ENCODE results near the gene RNF20.

The RNF20 gene

DNA sequence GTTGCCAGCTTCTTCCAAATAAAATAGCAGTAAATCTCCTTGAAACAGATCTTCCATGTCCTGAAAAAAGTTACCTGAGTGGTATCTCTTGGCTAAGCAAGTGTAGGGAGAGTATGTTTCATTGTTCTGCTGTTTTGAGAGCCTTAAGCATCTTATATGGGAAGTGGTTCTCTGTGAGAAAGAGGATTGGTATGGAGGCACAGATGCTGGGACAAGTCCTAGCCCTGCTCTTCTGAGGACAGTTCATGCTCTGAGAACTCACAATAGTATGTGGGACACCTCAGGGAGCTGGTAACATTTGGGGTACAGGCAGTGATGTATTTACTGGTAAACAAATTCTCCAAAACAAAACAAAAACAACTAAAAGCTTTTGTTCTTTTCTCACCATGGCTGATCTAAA is 59.1 kb downstream of the RNF20 start:
- TF ChIP-seq HOXC10 (CRISPR knock-in tag; IDR thresholded peaks at IDR 0.05): no peak
- no peak for TF ChIP-seq KLF10 (tag by site-specific recombination; IDR thresholded peaks at IDR 0.05)
- TF ChIP-seq, protein P1, sequence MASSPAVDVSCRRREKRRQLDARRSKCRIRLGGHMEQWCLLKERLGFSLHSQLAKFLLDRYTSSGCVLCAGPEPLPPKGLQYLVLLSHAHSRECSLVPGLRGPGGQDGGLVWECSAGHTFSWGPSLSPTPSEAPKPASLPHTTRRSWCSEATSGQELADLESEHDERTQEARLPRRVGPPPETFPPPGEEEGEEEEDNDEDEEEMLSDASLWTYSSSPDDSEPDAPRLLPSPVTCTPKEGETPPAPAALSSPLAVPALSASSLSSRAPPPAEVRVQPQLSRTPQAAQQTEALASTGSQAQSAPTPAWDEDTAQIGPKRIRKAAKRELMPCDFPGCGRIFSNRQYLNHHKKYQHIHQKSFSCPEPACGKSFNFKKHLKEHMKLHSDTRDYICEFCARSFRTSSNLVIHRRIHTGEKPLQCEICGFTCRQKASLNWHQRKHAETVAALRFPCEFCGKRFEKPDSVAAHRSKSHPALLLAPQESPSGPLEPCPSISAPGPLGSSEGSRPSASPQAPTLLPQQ (tag by site-specific recombination; IDR thresholded peaks at IDR 0.05): no peak
- no peak for TF ChIP-seq ZNF449 (tag by site-specific recombination; IDR thresholded peaks at IDR 0.05)
- no peak for TF ChIP-seq ZNF776 (tag by site-specific recombination; IDR thresholded peaks at IDR 0.05; ENCODE audit: borderline replicate concordance)
- no peak for TF ChIP-seq ZNF311 (tag by site-specific recombination; IDR thresholded peaks at IDR 0.05; ENCODE audit: borderline replicate concordance)
- TF ChIP-seq KLF8 (tag by site-specific recombination; IDR thresholded peaks at IDR 0.05): no peak
- TF ChIP-seq, protein P2, sequence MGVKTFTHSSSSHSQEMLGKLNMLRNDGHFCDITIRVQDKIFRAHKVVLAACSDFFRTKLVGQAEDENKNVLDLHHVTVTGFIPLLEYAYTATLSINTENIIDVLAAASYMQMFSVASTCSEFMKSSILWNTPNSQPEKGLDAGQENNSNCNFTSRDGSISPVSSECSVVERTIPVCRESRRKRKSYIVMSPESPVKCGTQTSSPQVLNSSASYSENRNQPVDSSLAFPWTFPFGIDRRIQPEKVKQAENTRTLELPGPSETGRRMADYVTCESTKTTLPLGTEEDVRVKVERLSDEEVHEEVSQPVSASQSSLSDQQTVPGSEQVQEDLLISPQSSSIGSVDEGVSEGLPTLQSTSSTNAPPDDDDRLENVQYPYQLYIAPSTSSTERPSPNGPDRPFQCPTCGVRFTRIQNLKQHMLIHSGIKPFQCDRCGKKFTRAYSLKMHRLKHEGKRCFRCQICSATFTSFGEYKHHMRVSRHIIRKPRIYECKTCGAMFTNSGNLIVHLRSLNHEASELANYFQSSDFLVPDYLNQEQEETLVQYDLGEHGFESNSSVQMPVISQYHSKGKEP (tag by site-specific recombination; IDR thresholded peaks at IDR 0.05): no peak
- no peak for TF ChIP-seq HOXA7 (CRISPR knock-in tag; IDR thresholded peaks at IDR 0.05; ENCODE audit: borderline replicate concordance)
- no peak for TF ChIP-seq ZSCAN30 (tag by site-specific recombination; IDR thresholded peaks at IDR 0.05)
- TF ChIP-seq ZFP3 (tag by site-specific recombination; IDR thresholded peaks at IDR 0.05; ENCODE audit: low read depth): no peak
- no peak for TF ChIP-seq ZNF404 (tag by site-specific recombination; IDR thresholded peaks at IDR 0.05)
- TF ChIP-seq, protein P3, sequence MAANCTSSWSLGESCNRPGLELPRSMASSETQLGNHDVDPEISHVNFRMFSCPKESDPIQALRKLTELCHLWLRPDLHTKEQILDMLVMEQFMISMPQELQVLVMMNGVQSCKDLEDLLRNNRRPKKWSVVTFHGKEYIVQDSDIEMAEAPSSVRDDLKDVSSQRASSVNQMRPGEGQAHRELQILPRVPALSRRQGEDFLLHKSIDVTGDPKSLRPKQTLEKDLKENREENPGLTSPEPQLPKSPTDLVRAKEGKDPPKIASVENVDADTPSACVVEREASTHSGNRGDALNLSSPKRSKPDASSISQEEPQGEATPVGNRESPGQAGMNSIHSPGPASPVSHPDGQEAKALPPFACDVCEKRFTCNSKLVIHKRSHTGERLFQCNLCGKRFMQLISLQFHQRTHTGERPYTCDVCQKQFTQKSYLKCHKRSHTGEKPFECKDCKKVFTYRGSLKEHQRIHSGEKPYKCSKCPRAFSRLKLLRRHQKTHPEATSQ (tag by site-specific recombination; IDR thresholded peaks at IDR 0.05): no peak
- no peak for TF ChIP-seq BCL11B (tag by site-specific recombination; IDR thresholded peaks at IDR 0.05; ENCODE audit: low read depth)
- TF ChIP-seq ZNF548 (tag by site-specific recombination; IDR thresholded peaks at IDR 0.05): no peak
- no peak for TF ChIP-seq ZNF157 (tag by site-specific recombination; IDR thresholded peaks at IDR 0.05)
- Histone ChIP-seq H3K4me3 (ENCODE audit: low read depth, low read length) (no peak overlapping the region), H3K9me3 (ENCODE audit: control insufficient read depth, insufficient read depth, low read depth, low read length) (no peaks in the 10 kb centered on the region), H3K36me3 (ENCODE audit: control insufficient read depth in 2 of 2, insufficient read depth in 1 of 2, low read length in 2 of 2) (no peaks in the 10 kb centered on the region), H3K27ac (ENCODE audit: extremely low read depth, low read depth, low read length) (no peak overlapping the region), H3K4me1 (ENCODE audit: control insufficient read depth, insufficient read depth, low read length) (no peaks in the 10 kb centered on the region)
- ChIA-PET POLR2A (no interaction called here), CTCF (interaction anchor here (0.8 to 1.4 kb wide), 3 partner anchors 9 to 146 kb away, joined by 3 to 4 read pairs (median 3); no protein-coding TSS in a partner anchor)

DNA sequence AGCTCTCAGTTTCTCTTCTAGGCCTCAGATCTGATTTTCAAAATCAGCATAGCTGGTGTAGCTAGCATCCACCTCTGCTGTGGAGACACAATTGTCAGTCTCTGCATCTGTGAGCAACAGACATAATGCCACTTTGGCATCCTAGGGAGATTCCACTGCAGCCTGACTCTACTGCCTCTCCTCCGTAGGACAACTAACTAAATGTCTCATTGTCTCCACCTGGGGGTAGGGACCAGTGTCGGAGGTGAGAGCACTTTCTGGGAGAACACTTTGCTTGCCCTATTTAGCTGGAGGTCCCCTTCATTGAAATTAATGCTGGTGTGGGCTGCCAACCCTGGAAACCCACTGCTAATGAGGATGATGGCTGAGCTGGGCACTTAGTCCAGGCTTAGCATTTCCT is 59.7 kb downstream of the RNF20 start:
- Histone ChIP-seq H3K4me3 (ENCODE audit: low read depth, low read length) (no peak overlapping the region), H3K4me1 (ENCODE audit: control insufficient read depth, insufficient read depth, low read length) (no peaks in the 10 kb centered on the region), H3K9me3 (ENCODE audit: control insufficient read depth, insufficient read depth, low read depth, low read length) (no peaks in the 10 kb centered on the region), H3K36me3 (ENCODE audit: control insufficient read depth in 2 of 2, insufficient read depth in 1 of 2, low read length in 2 of 2) (no peaks in the 10 kb centered on the region), H3K27ac (ENCODE audit: extremely low read depth, low read depth, low read length) (no peak overlapping the region)
- ChIA-PET CTCF (interaction anchor here (0.8 to 0.9 kb wide), 2 partner anchors 8 to 119 kb away, joined by 3 to 4 read pairs; no protein-coding TSS in a partner anchor), POLR2A (no interaction called here)
- no peak for TF ChIP-seq ZNF37A (tag by site-specific recombination; IDR thresholded peaks at IDR 0.05)
- TF ChIP-seq ZNF529 (tag by site-specific recombination; IDR thresholded peaks at IDR 0.05; ENCODE audit: insufficient replicate concordance): no peak
- no peak for TF ChIP-seq ZNF654 (tag by site-specific recombination; IDR thresholded peaks at IDR 0.05; ENCODE audit: low read depth)
- no peak for TF ChIP-seq ZNF561 (tag by site-specific recombination; IDR thresholded peaks at IDR 0.05; ENCODE audit: borderline replicate concordance)
- no peak for TF ChIP-seq ZNF610 (tag by site-specific recombination; IDR thresholded peaks at IDR 0.05; ENCODE audit: borderline replicate concordance)
- TF ChIP-seq HOXD13 (CRISPR knock-in tag; IDR thresholded peaks at IDR 0.05; ENCODE audit: borderline replicate concordance): no peak
- no peak for TF ChIP-seq ZNF530 (tag by site-specific recombination; IDR thresholded peaks at IDR 0.05; ENCODE audit: low read depth)
- TF ChIP-seq ZNF843 (tag by site-specific recombination; IDR thresholded peaks at IDR 0.05): no peak
- no peak for TF ChIP-seq OSR2 (tag by site-specific recombination; IDR thresholded peaks at IDR 0.05)
- TF ChIP-seq GFI1B (tag by site-specific recombination; IDR thresholded peaks at IDR 0.05): no peak
- no peak for TF ChIP-seq ZNF830 (tag by site-specific recombination; IDR thresholded peaks at IDR 0.05; ENCODE audit: low read depth)
- TF ChIP-seq ZNF433 (tag by site-specific recombination; IDR thresholded peaks at IDR 0.05; ENCODE audit: low read depth): no peak
- TF ChIP-seq, protein P4, sequence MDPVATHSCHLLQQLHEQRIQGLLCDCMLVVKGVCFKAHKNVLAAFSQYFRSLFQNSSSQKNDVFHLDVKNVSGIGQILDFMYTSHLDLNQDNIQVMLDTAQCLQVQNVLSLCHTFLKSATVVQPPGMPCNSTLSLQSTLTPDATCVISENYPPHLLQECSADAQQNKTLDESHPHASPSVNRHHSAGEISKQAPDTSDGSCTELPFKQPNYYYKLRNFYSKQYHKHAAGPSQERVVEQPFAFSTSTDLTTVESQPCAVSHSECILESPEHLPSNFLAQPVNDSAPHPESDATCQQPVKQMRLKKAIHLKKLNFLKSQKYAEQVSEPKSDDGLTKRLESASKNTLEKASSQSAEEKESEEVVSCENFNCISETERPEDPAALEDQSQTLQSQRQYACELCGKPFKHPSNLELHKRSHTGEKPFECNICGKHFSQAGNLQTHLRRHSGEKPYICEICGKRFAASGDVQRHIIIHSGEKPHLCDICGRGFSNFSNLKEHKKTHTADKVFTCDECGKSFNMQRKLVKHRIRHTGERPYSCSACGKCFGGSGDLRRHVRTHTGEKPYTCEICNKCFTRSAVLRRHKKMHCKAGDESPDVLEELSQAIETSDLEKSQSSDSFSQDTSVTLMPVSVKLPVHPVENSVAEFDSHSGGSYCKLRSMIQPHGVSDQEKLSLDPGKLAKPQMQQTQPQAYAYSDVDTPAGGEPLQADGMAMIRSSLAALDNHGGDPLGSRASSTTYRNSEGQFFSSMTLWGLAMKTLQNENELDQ (tag by site-specific recombination; IDR thresholded peaks at IDR 0.05; ENCODE audit: low read depth): no peak
- no peak for TF ChIP-seq KLF1 (tag by site-specific recombination; IDR thresholded peaks at IDR 0.05)

Measured in HEK293 (cell line).